Panc1 (cell line): ENCODE measurements around the gene STARD3NL.

Source experiments
- CTCF ChIP-seq: fragments of 450-650 bp; IDR thresholded peaks from 2 replicates; pipeline ENCODE4 v1.5.1; 2017; ENCODE audit warnings: mild to moderate bottlenecking
- POLR2AphosphoS5 ChIP-seq: IDR thresholded peaks from 2 replicates; pipeline ENCODE4 v1.6.1; 2012; ENCODE audit warnings: mild to moderate bottlenecking, low read depth, low read length, moderate library complexity
- REST ChIP-seq, 2 experiments: IDR thresholded peaks; 2 replicates each; pipeline ENCODE4 v1.6.1; 2011 to 2012; ENCODE audit warnings: low read depth in 2 of 2, control low read depth in 1 of 2, low read length in 1 of 2, mild to moderate bottlenecking in 1 of 2, moderate library complexity in 1 of 2; ENCODE audit not compliant: insufficient read depth in 1 of 2
- TCF7L2 ChIP-seq: IDR thresholded peaks from 2 replicates; pipeline ENCODE4 v1.6.1; 2011; ENCODE audit warnings: mild to moderate bottlenecking, low read depth, low read length, inconsistent platforms

- TF ChIP-seq CTCF (no peak), REST (IDR thresholded peaks at IDR 0.05; ENCODE audit: insufficient read depth in 1 of 2, low read depth in 2 of 2, low read length in 1 of 2) (no peak), TCF7L2 (no peak), POLR2AphosphoS5 (no peak)
Observed at GRCh38 chr7:38129162-38129561, 48.9 kb upstream of the STARD3NL start.
